ENCODE measurements around the gene GALNT8.

GRCh38 chr12:4796216-4796615 is 76.0 kb downstream of the GALNT8 start:
- TF ChIP-seq CTCF (IDR thresholded peaks at IDR 0.05) (no peak), POLR2A (IDR thresholded peaks at IDR 0.05; ENCODE audit: low read depth) (no peak)

Measured in esophagus muscularis mucosa (tissue), 3 donors.